ENCODE results near the gene ADARB1. TPM values are rescaled to one million over a fixed set of nuclear protein-coding genes. Genes with fewer than 3 reads are reported as not detected.

Gene ADARB1
- total RNA-seq, 4 donors from 2014 or later: 107 to 231 (median 201) TPM

DNA sequence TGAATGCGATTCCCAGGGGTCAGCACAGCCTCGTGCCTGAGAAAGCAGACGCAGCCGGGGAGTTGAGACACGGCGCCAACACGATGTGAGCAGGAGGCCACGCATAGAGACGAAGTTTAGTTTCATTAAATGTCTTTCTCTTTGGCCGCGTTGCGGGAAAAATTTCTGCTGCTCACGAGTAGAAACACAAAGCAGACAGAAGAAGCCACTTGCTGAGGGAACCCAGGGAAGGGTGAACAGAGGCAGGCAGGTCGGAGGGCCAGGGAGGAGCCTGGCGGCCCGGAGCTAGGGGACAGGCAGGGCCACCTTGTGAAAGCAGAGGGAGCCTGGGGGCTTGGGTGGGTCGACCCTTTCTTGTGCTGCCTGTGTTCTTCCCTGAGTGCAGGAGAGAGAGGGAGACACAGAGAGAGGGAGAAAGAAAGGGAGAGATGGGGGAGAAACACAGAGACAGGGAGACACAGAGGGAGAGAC is 180.1 kb downstream of the ADARB1 start:
- no peak overlapping the region for H3K27ac ChIP-seq (replicated peaks in 1 of 4)
- H3K4me3 ChIP-seq: no peak overlapping the region
- no peak for TF ChIP-seq POLR2A (IDR thresholded peaks at IDR 0.05; ENCODE audit: low read depth)
- TF ChIP-seq, protein P1, sequence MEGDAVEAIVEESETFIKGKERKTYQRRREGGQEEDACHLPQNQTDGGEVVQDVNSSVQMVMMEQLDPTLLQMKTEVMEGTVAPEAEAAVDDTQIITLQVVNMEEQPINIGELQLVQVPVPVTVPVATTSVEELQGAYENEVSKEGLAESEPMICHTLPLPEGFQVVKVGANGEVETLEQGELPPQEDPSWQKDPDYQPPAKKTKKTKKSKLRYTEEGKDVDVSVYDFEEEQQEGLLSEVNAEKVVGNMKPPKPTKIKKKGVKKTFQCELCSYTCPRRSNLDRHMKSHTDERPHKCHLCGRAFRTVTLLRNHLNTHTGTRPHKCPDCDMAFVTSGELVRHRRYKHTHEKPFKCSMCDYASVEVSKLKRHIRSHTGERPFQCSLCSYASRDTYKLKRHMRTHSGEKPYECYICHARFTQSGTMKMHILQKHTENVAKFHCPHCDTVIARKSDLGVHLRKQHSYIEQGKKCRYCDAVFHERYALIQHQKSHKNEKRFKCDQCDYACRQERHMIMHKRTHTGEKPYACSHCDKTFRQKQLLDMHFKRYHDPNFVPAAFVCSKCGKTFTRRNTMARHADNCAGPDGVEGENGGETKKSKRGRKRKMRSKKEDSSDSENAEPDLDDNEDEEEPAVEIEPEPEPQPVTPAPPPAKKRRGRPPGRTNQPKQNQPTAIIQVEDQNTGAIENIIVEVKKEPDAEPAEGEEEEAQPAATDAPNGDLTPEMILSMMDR (IDR thresholded peaks at IDR 0.05): no peak
- no peak for TF ChIP-seq POLR2AphosphoS5 (IDR thresholded peaks at IDR 0.05)
- TF ChIP-seq EP300 (IDR thresholded peaks at IDR 0.05): no peak
- intact Hi-C loops (cut with DNase I): no loop called here
- H3K9me3 ChIP-seq: no peaks in the 10 kb centered on the region
- H3K27me3 ChIP-seq: peaks cover 0 to 42% (median 4%) of the 10 kb centered on the region in 4 donors
- no peaks in the 10 kb centered on the region for H3K4me1 ChIP-seq
- 77% methylated on average over 17 of the region's 17 CpGs for WGBS
- peak; percentile 77 for DNase-seq (ENCODE audit: extremely low spot score)
- H3K36me3 ChIP-seq: no peaks in the 10 kb centered on the region

DNA sequence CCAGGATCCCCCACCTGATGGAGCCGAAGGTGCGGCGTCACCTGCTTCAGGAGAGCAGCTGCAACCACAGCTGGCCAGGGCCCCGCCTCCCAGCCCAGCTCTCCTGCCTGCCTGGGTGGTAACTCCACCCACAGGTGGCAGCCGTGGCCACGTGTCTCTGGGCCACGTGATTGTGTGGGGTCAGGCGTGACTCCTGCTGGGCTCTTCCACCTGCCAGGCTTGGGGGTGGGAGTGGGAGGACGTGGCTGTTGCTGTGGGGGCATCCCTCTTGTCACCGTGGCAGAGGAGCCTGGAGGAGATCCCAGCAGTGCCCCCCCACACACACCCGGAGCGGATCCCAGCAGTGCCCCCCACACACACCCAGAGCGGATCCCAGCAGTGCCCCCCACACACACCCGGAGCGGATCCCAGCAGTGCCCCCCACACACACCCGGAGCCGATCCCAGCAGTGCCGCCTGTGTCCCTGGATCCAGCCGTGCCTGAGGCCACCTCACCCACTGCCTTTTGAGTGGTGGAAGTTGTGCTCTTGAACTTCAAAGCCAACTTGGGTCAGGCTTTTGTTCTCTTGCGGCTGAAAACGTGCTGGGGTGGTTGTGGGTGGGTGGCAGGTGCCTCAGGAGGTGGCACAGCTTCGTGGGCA is 181.1 kb downstream of the ADARB1 start:
- peaks cover 0 to 42% (median 4%) of the 10 kb centered on the region in 4 donors for H3K27me3 ChIP-seq
- H3K9me3 ChIP-seq: no peaks in the 10 kb centered on the region
- no peak overlapping the region for H3K4me3 ChIP-seq
- WGBS: 80% methylated on average over 15 of the region's 22 CpGs
- no peaks in the 10 kb centered on the region for H3K36me3 ChIP-seq
- intact Hi-C loops (cut with DNase I): no loop called here
- H3K27ac ChIP-seq (replicated peaks in 1 of 4): no peak overlapping the region
- H3K4me1 ChIP-seq: no peaks in the 10 kb centered on the region
- TF ChIP-seq, protein P1 (IDR thresholded peaks at IDR 0.05): no peak
- TF ChIP-seq POLR2A (IDR thresholded peaks at IDR 0.05; ENCODE audit: low read depth) (no peak), EP300 (IDR thresholded peaks at IDR 0.05) (no peak), POLR2AphosphoS5 (IDR thresholded peaks at IDR 0.05) (no peak)
- peak; percentile 62 for DNase-seq (ENCODE audit: extremely low spot score)

DNA sequence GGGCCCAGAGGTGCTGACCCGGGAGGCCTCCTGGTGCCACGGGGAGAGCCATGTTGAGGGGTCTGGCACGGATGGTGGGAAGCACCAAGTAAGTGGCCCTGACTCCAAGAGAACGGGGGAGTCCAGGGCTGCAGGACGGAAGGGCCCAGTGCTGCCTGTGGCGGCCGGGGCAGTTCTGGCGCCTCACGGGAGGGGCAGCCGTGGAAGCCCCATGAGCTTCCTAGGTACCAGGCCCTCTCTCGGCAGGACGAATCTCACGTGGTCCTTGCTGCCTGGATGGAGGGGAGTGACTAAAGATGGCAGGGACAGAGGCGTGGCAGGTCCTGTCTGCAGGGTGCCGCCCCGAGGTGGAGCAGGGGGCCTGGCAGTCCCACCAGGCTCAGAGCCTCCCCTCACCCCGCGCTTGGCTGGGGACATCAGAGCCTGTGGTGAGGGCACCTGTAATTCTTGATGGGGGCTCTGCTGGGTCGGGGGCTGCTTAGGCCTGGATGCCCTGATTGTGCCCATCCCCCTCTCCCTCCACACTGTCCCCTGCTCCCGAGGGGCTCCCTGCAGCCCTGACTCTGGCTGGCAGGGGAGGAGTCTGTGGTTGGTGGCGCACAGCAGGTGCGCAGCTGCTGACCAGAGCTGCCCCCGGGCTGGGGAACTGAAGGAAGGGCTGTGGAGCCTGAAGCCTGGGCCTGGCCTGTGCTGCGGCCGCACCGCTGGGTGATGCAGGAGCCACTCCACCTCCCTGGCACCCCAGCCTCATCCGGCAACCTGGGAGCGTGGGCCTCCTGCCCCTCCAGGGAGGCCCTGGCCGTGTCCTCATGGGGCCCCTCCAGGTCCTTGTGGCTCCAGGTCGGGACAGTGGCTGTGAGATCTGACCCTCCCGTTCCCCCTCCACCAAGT is 181.9 kb downstream of the ADARB1 start:
- intact Hi-C loops (cut with DNase I): no loop called here
- DNase-seq (ENCODE audit: extremely low spot score): peak; percentile 86
- no peak overlapping the region for H3K27ac ChIP-seq (replicated peaks in 1 of 4)
- 82% methylated on average over 14 of the region's 31 CpGs for WGBS
- H3K4me1 ChIP-seq: no peaks in the 10 kb centered on the region
- peaks cover 0 to 42% (median 4%) of the 10 kb centered on the region in 4 donors for H3K27me3 ChIP-seq
- H3K9me3 ChIP-seq: no peaks in the 10 kb centered on the region
- TF ChIP-seq POLR2AphosphoS5 (IDR thresholded peaks at IDR 0.05) (no peak), EP300 (IDR thresholded peaks at IDR 0.05) (no peak), POLR2A (IDR thresholded peaks at IDR 0.05; ENCODE audit: low read depth) (no peak)
- TF ChIP-seq, protein P1 (IDR thresholded peaks at IDR 0.05): no peak
- no peak overlapping the region for H3K4me3 ChIP-seq
- no peaks in the 10 kb centered on the region for H3K36me3 ChIP-seq

DNA sequence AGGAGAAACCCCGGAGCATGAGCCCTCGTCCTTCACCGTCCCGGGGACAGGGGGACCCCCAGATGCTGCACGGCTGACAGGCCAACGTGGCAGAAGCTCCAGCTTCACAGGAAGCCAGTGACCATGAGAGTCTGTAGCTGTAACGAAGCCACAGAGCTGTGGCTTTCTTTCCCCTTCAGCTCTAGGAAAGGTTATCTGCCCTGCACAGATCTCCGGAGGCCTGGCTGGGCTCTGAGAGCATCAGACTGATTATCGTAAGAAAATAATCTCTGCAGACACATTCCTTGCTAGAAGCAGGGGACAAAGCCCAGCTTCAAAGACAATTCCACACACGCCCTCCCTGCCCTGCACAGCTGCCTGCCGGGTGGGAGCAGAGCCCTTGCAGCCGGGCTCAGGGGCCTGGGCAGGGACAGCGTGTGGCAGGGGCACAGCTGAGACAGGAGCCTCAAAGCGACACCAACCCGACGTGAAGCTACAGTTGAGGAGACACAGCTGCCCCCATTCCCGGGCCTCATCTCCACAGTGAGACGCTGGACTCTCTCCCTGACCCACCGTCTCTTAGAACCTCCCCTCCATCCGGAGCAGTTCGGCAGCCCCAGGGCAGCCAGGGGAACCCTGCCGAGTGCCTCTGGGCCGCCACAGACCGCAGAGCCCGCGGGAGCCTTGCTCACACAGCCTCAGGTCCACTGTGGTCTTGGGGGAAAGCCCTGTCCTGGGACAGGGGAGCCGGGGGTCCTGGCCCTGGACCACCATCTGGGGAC is 182.7 kb downstream of the ADARB1 start:
- no peaks in the 10 kb centered on the region for H3K4me1 ChIP-seq
- DNase-seq (ENCODE audit: extremely low spot score): peak; percentile 72
- H3K4me3 ChIP-seq: no peak overlapping the region
- intact Hi-C loops (cut with DNase I): no loop called here
- no peaks in the 10 kb centered on the region for H3K36me3 ChIP-seq
- H3K27ac ChIP-seq (replicated peaks in 1 of 4): no peak overlapping the region
- no peak for TF ChIP-seq POLR2AphosphoS5 (IDR thresholded peaks at IDR 0.05)
- no peak for TF ChIP-seq POLR2A (IDR thresholded peaks at IDR 0.05; ENCODE audit: low read depth)
- no peak for TF ChIP-seq EP300 (IDR thresholded peaks at IDR 0.05)
- TF ChIP-seq, protein P1 (IDR thresholded peaks at IDR 0.05): no peak
- peaks cover 0 to 42% (median 4%) of the 10 kb centered on the region in 4 donors for H3K27me3 ChIP-seq
- WGBS: 44% methylated on average over 5 of the region's 27 CpGs
- no peaks in the 10 kb centered on the region for H3K9me3 ChIP-seq
